GM12873 (cell line): ENCODE results near the gene CBL.

Experiments
- CTCF ChIP-seq: IDR thresholded peaks from 2 replicates; pipeline ENCODE4 v1.5.1; 2012; ENCODE audit warnings: low read depth, mild to moderate bottlenecking, moderate library complexity, low read length, control low read depth; ENCODE audit not compliant: insufficient read depth; ENCODE audit errors: missing control alignments

CBL gene

DNA sequence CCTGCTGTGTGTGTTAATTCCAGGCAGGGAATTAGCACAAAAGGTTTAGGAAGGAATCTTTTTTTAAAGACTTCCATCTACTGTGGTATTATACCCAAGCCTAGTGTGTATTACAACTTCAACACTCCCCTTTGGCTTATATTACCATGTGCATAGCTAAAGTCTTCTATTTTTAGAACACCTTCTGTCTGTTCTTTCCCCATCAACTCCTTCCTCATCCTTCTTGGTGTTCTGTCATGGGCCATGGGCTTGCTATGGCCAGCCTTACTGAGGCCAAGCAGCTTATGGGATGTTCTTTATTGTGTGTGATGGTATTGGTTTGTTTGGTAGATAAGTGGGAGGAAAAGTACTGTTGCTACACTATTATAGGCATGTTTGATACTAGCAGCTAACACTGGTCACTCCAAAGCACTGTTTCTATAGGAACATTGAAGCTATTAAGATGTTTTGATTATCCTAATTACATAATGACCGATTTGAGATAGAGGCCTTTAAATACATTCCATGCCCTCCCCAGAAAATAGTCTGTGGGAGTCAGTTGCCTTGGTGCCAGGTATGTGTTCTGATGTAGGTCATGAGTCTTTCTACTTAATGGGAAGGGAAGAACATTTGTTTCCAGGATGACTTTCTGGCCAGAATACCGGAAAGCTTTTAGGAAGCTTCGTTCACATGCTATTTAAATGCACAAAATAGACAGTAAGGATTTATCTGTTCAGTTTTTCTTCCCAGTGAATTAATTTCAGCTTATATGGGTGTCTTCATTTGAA, 94.2 kb downstream of the CBL start:
- TF ChIP-seq CTCF = no peak

DNA sequence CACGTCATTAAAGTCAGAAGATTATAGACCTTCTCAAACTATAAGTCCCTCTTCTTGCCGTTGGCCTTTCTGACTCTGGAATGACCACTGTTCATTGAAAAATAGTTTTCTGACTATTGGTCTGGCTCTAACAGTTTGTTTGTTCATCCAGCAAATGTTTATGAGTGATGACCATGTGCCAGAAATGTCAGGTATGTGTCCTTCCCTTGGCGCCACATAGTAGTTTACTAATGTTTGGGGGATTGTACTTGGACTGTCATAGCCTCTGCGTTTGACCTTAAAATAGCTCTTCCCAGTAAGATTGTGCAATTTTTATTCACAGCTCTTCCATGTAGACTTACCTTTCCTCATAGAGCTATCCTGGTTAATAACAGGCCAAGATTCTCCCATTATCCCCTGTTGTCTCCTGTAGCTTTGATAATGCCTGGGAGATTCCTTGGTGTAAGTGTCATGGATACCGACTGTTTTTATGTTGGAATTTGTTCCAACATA, 97.1 kb downstream of the CBL start:
- TF ChIP-seq CTCF = no peak

- TF ChIP-seq CTCF = no peak
Measured at GRCh38 chr11:119305556-119306372, 99.6 kb downstream of the CBL start.

- no peak for TF ChIP-seq CTCF
Measured at GRCh38 chr11:119306373-119306890, 100.3 kb downstream of the CBL start.

DNA sequence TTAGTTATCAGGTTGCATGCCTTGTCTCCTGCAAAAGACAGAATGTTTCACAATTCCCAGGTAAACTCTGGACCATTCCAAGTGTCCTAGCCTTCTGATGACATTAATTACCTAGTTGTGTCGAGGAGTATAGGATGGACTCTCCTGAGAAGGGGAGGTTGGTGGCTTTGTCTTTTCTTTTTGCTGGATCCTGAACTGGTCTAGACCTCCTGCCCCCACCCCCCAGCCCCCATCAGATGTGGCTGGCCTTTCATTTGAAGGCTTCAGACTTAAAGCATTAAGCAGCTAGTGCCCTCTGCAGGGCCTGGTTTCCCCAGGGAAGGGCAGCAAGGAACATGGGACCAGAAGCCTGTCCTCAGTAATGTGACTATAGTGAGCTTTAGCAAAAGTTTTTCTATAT, 101.1 kb downstream of the CBL start:
- no peak for TF ChIP-seq CTCF

DNA sequence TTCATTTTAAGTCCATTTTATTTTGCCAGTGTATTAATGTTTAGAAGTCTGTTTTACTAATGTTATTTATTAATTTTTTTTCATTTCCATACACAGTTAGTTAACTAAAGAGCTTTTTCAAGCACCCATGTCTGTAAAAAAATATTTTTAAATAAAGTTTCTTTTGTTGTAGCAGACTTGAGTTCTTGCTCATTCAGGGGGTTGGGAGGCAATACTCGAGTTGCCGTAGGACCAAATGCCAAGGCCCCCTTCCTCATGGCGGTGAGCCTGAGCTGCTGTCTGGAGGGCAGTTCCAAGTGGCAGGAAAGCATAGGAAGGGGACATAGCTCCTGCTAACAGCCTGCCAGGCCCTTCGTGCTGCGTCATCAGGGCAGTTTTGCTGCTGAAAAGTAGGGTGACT, 101.8 kb downstream of the CBL start:
- TF ChIP-seq CTCF = no peak

GRCh38 chr11:119309411-119309810, 103.3 kb downstream of the CBL start:
- TF ChIP-seq CTCF = no peak
